Pancreas (tissue), 10 donors: ENCODE measurements around the gene ESR1. TPM values are rescaled to one million over a fixed set of nuclear protein-coding genes. Genes with fewer than 3 reads are reported as not detected.
A peak's percentile ranks its signal among the peaks of the same experiment; 100 is the strongest.

Experiments used
- ATAC-seq, 4 donors: fragments of 200-7000 bp; cut with Tn5 transposase; one replicate each; pipeline versions ENCODE4 v1.8.0 to v1.9.1; 2020; ENCODE audit warnings: mild to moderate bottlenecking in 4 of 4, moderate library complexity in 4 of 4
- DNase-seq, 6 donors: peaks; one replicate each; pipeline ENCODE4 v3.0.0-alpha.2; 2020
- FAIRE-seq: peaks from 2 replicates; lab custom pipeline; 2012; peaks lifted over from hg19 to GRCh38; lab: Jason Lieb, UNC
- H3K27ac ChIP-seq, 4 donors: fragments of 200-600 bp; sonication (generic); 1 replicate in 3 of 4; 2 replicates in 1 of 4; pipeline versions ENCODE4 v1.5.0 to v1.8.0; 2020
- H3K27me3 ChIP-seq, 4 donors: fragments of 200-600 bp; one replicate each; pipeline ENCODE4 v1.8.0; 2021
- H3K36me3 ChIP-seq, 3 donors: fragments of 200-600 bp; sonication (generic) in 1 of 3; one replicate each; pipeline versions ENCODE4 v1.5.0 to v1.8.0; 2020 to 2021
- H3K4me1 ChIP-seq, 3 donors: fragments of 200-600 bp; one replicate each; pipeline ENCODE4 v1.8.0; 2021
- H3K4me3 ChIP-seq, 4 donors: fragments of 200-600 bp; sonication (generic) in 2 of 4; one replicate each; pipeline versions ENCODE4 v1.5.0 to v1.8.0; 2020 to 2021
- H3K9me3 ChIP-seq, 4 donors: fragments of 200-600 bp; one replicate each; pipeline ENCODE4 v1.8.0; 2021
- CTCF ChIP-seq, 4 donors: fragments of 200-600 bp; sonication (generic) in 3 of 4; IDR thresholded peaks; one replicate each; pipeline versions ENCODE4 v1.5.0 to v1.8.0; 2021; ENCODE audit warnings: antibody characterized with exemption in 4 of 4
- WGBS, 2 donors: extraction: QIAGEN DNeasy Blood & Tissue Kit; methylation state at CpG; one replicate each; pipeline ENCODE4 v1.1.7; 2013; 5-methylcytosine and 5-hydroxymethylcytosine counted together
- intact Hi-C, 3 donors: fragments of 100-400 bp; cut with DNase I; formaldehyde crosslinking; loops; one replicate each; pipeline versions ENCODE4 v1.11.1 to v1.14.2; 2022
- polyA plus RNA-seq, 2 donors: library from polyadenylated mRNA; stranded (reverse); fragments of 200-250 nt; gene quantifications; one replicate each; pipeline ENCODE4 v1.2.3, GENCODE V29; 2013
- total RNA-seq, 6 donors: library from RNA; stranded (reverse); fragmentation: NEBNext Ultra II Directional in 4 of 6; extraction: Animal tissue kit (Norgen Biotek cat#: 25700) in 4 of 6; gene quantifications; one replicate each; pipeline versions ENCODE4 v1.2.1 to v1.2.4, GENCODE V29; 2021 to 2023
- donor health status: healthy with polysubstance abuse.
- donor health status: DM: no; HTN: no; CAD: no; lungs with moderate emphysema.
- donor health status: DM: no; HTN: no; CAD: no.
- donor health status: control.
- donor health status: control.
- donor health status: Bipolar disorder and iron deficiency.
- donor health status: DM: yes; HTN: yes; CAD: no.
- donor health status: DM: no; HTN: no; CAD: no.
- donor health status: DM: no; HTN: no; CAD: no.
- donor health status: DM: yes; HTN: yes; CAD: no.

The ESR1 gene
- total and polyA plus RNA-seq, 8 donors, result 0.19 to 1.0 (median 0.41) TPM

- Histone ChIP-seq H3K36me3 (no peaks in the 10 kb centered on the region), H3K27ac (no peak overlapping the region), H3K4me3 (no peak overlapping the region), H3K9me3 (no peaks in the 10 kb centered on the region), H3K4me1 (no peaks in the 10 kb centered on the region), H3K27me3 (no peaks in the 10 kb centered on the region)
- DNase-seq, result no peak
- intact Hi-C loops, result no loop called here
- FAIRE-seq, result no peak
- no peak for TF ChIP-seq CTCF (IDR thresholded peaks at IDR 0.05)
- no peak for ATAC-seq
- WGBS, 2 donors, result 40 to 42% methylated on average over 6 of the region's 6 CpGs
These were observed 244.6 kb downstream of the ESR1 start for GRCh38 chr6:152052061-152052460.

GRCh38 chr6:152053332-152053731 lies 245.8 kb downstream of the ESR1 start:
- H3K4me3 ChIP-seq, result no peak overlapping the region
- no peaks in the 10 kb centered on the region for H3K9me3 ChIP-seq
- no peaks in the 10 kb centered on the region for H3K36me3 ChIP-seq
- WGBS, 2 donors, result 87 to 93% methylated on average over 1 of the region's 1 CpG
- ATAC-seq (no peak), FAIRE-seq (no peak), DNase-seq (no peak)
- H3K27ac ChIP-seq, result no peak overlapping the region
- no peak for TF ChIP-seq CTCF (IDR thresholded peaks at IDR 0.05)
- no peaks in the 10 kb centered on the region for H3K4me1 ChIP-seq
- no peaks in the 10 kb centered on the region for H3K27me3 ChIP-seq
- intact Hi-C loops, result no loop called here

- H3K4me1 ChIP-seq, result no peaks in the 10 kb centered on the region
- no peaks in the 10 kb centered on the region for H3K27me3 ChIP-seq
- no peak overlapping the region for H3K27ac ChIP-seq
- H3K36me3 ChIP-seq, result no peaks in the 10 kb centered on the region
- 46 to 51% methylated on average over 7 of the region's 7 CpGs for WGBS, 2 donors
- FAIRE-seq (no peak), ATAC-seq (peak in 1 of 4 donors; percentile 41), DNase-seq (no peak)
- intact Hi-C loops, result no loop called here
- no peak for TF ChIP-seq CTCF (IDR thresholded peaks at IDR 0.05)
- no peak overlapping the region for H3K4me3 ChIP-seq
- H3K9me3 ChIP-seq, result no peaks in the 10 kb centered on the region
These were observed 247.0 kb downstream of the ESR1 start for GRCh38 chr6:152054441-152054840.

- TF ChIP-seq CTCF (IDR thresholded peaks at IDR 0.05), result no peak
- Histone ChIP-seq H3K9me3 (no peaks in the 10 kb centered on the region), H3K4me1 (no peaks in the 10 kb centered on the region), H3K36me3 (no peaks in the 10 kb centered on the region), H3K4me3 (no peak overlapping the region), H3K27me3 (no peaks in the 10 kb centered on the region), H3K27ac (no peak overlapping the region)
- intact Hi-C loops, result no loop called here
- ATAC-seq (no peak), FAIRE-seq (no peak), DNase-seq (no peak)
- 73 to 77% methylated on average over 4 of the region's 4 CpGs for WGBS, 2 donors
These were observed 248.0 kb downstream of the ESR1 start for GRCh38 chr6:152055517-152055916.

GRCh38 chr6:152057832-152058498 lies 250.5 kb downstream of the ESR1 start:
- ATAC-seq (no peak), DNase-seq (no peak), FAIRE-seq (no peak)
- Histone ChIP-seq H3K36me3 (no peaks in the 10 kb centered on the region), H3K4me3 (no peak overlapping the region), H3K27me3 (no peaks in the 10 kb centered on the region), H3K27ac (no peak overlapping the region), H3K4me1 (no peaks in the 10 kb centered on the region), H3K9me3 (no peaks in the 10 kb centered on the region)
- WGBS, 2 donors, result 33 to 38% methylated on average over 6 of the region's 6 CpGs
- intact Hi-C loops, result no loop called here
- no peak for TF ChIP-seq CTCF (IDR thresholded peaks at IDR 0.05)
